NOMO-1 treated with dmso at 0.1 percent for 144 hours (cell line): ENCODE data around the gene PSMB11.

Experiments
- DNase-seq: peaks from one replicate; lab custom pipeline; 2025; ENCODE audit not compliant: unreplicated experiment; lab: John Stamatoyannopoulos, UW

PSMB11 gene

DNA sequence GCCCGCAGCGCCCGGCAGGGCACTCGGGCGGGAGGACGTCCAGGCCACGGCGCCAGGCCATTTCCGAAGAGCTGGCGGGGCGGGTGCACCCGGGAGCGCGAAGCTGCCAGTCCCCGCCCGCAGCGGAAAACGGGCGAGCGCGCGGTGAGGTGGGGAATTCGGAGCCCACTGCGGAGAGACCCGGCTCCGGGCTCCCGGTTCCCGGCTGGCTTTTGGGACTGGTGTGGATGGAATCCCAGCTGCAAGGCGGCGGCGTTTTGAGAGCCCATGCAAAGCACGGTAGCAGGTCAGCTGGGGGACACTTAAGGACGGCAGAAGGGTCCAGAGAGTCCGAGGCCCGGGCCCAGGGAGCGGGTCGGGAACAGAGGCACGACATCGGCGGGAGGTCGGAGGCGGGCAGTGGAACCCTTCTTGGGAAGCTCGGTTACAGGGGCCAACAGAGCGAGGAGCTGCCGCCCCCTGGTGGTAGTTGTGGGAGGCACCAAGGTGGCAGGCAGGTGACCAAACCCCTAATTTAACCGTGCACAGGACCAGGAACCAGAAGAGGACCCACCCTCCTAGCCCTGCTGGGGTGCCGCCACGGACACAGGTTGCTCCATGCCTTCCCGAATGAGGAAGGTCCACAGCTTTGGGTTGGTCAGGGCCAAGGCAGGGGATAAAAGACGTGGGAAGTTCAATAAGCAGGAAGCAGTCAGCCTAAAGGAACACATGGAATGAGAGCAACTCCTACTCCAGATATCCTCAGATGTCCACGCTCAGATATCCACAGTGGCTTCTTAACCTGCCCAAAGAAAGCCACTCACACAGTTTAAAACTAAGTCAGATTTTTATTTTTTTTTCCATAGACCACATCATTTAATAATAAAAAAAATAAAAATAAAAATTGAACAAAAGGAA lies 16.0 kb downstream of the PSMB11 start:
- no peak for DNase-seq

DNA sequence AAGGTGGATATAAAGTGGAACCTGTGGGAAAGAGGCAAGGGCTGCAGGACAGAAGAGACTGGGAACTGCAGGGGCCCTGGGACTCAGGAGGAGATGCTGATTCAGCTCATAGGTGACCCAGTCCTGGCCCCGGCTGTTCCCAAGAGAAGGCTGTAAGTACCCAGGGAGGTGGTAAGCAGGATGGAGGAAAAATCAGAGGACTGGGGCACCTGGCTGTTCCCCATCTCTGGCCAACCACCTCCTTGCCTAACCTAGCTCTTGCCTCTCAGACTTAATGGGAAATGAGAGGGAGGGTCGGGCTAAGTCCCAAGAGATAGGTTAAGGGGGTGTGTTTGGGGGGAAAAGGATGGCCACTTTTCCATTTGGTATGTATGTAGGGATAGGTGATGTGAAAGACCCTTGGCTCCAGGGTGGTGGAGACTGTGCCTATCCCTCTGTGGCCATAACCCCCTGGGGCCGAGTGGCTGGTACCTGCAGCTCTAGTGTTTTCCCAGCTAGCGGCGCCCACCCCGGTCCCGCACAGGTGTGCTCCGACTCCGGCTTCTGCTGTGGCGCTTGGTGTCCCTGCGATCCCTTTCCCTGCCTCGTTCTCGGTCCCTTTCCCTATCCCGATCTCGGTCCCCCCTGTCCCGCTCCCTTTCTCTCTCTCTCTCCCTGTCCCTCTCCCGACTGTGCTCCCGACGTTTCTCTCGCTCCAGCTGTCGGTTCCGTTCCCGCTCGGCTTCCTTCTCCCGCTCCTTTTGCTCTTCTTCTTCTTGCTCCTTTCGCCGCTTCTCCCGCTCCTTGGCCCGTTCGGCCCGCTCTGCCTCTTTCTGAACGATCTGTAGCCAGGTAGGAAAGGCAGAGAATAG lies 16.9 kb downstream of the PSMB11 start:
- DNase-seq, result no peak

DNA sequence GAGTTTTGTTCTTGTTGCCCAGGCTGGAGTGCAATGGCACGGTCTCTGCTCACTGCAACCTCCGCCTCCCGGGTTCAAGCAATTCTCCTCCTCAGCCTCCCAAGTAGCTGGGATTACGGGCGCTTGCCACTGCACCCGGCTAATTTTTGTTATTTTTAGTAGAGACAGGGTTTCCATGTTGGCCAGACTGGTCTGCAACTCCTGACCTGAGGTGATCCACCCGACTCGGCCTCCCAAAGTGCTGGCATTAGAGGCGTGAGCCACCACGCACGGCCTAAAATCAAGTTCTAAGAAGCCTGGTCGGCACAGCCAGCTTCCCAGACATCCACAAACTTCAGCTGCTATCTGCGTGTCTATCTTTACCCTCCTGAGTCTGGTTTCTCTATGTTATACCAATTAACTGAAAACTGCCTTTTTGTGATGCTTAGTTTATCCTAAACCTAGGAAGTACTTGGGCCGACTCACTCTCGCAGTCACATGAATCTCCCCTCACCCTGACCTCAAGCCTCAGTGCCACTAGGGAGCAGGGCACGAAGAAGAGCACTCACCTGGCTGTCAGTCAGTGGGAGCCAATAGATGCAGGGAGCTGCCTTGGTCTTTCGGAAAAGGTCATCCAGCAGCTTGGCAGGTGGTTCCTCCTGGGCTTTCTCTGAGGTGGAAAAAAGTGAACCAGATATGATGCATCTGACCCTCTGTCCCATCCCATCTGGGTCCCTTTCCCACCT lies 18.7 kb downstream of the PSMB11 start:
- no peak for DNase-seq

DNA sequence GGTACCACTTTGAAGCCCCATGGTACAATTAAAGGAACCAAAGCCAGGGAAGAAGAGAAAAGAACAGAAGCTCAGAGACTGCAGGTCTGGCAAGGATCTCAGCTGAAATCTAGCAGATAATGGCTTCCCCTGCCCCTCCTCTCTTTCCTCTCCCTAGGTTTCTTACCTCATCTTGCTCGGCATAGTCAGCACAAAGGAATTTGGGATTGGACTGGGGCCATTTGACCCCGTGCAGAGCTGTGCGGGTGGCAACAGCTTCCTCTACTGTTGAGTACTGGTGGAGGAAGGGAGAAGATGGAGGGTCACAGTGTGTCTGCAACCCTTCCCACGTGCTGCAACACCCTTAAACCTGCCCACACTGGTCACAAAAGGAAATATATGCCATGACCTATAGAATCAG lies 20.0 kb downstream of the PSMB11 start:
- no peak for DNase-seq

DNA sequence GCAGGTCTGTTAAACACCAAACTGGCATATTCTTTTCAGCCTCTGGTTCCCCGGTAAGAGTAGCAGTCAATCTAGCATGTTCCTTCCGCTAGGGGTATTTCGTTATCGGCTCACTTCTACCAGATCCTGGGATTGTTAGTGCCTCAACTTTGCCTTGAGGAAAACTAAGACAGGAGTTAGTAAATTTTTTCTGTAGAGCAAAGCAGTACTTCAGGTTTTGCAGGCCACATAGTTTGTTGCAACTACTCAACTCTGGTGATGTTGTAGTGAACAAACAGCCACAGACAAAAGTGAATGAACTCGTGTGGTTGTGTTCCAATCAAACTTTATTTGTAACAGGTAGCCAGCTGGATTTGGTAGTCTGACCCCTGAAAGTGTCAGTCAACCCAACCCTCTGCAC lies 21.6 kb downstream of the PSMB11 start:
- no peak for DNase-seq

DNA sequence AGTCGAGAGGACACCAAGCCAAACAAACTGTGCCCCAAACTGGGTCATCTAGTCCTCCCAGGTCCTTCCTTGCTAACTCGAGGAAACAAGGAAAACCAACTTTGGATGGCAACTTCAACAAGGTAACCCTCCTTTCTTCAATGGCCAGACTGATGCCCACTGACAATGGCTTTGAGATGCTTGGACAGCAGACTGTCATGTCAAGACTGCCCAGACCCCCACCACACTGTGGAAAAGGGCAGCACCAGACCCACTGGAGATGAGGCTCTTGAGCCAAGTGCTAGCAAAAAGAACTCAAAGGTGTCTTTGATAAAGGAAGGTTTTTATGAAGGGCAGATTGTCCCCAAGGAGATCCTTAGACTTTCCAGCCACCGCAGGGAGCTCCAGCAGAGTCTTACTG lies 24.4 kb downstream of the PSMB11 start:
- DNase-seq, result no peak

DNA sequence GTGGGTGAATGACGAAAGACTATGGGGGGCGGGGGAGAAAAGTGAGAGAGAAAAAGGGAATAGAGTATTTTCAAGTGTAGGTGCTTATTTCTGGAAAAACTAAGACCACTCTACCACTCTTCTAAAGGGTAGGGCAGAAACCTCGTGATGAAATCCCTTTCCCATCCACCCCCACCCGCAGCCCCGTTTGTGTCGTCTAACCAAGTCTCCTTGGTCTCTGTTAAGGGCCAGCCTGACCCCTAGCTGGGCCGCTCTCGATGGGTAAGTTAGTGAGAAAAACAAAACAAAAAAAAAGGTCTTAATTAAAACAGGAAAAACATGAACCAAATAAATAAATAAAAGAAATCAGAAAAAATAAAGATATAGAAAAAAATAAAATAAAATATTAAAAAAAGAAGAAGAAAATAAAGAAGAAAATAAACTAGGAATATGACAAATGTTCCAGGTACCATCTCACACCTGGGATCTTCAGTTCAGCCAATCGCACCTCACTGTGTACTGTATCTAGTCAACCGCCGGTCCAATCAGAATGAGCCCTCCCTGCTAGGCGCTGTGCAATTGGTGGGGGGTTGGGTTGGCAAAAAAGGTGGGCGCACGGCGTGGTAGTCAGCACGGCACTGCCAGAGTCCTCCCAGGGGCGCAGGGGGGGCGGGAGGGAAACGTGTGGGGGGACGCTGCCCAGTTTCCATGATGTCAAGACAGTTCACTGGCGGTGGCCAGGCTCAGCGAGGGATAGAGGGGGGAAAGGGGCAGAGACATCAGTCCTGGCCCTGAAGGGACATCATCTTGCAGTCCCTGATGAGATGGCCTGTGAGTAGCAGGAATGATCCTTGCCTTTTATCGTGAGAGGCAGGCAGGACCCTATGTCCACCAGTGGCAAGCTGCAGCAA lies 25.1 kb downstream of the PSMB11 start:
- DNase-seq, result no peak

DNA sequence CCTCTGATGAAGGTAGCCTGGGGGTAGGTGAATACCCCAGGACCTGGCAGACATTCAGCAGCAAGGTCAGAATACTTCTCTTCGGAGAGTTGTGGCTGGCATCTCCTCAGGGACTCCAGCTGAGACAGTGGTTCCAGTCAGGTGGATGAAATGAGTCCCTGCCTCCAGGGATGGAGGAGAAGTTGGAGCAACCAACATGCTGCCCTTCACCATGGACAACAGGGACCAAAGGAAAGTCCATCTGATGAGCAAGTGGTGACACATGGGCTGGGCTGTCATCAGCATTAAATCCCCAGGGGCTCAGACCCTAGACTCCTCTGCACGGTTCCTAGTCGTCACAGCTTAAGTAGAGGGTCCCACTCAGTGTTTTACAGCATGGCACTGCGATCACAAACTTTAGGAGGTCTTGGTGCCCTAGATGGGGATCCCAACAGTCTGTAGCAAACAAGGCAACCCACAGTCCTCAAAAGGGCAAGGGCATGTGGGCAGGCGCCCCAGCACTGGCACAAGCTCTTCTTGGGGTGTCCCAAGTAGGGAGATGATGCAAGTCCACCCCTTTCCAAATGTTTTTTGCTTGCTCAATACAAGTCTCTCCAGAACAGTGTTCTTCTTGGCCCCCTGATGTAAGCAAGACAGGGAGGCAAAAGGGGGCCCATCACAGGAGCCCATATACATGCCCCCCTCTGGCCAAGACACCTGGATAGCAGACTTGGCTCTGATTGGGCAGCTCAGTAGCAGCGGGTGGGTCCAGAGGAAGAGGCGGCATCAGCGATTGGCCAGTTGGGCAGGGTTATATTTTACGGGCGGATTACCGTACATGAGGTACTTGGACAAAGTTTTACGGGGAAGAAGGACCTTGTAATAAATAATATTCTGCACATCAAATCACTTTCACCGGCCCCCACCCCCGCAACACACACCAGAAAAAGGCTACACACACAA lies 26.1 kb downstream of the PSMB11 start:
- DNase-seq, result no peak

DNA sequence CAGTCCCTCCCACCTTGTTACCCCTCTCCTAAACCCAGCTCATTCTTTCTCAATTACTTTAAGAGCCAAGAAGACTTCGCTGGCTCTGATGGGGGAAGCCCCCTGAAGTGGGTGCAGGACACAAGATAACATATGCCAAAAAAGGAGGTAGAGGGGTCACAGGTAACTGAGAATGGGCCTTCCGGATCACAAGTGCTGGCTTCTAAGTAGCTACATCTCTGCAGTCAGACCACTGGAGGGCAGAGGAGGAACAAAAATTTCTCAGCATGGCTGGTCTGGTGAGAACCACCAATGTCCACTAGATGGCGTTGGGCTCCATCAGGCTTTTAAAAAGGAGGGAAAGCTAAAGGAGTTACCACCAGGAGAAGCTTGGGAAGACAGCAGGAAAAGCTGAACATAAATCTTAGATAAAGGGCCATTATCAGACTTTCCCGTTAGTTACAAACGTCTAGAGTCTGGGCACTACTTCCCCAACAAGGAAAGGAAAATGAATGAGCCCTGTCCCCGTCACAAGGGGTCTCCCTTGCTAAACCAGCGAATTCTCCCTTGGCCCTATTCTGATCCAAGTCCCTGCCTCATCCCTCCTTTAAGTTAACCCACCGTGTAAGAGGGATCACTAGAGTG lies 26.9 kb downstream of the PSMB11 start:
- DNase-seq, result no peak

DNA sequence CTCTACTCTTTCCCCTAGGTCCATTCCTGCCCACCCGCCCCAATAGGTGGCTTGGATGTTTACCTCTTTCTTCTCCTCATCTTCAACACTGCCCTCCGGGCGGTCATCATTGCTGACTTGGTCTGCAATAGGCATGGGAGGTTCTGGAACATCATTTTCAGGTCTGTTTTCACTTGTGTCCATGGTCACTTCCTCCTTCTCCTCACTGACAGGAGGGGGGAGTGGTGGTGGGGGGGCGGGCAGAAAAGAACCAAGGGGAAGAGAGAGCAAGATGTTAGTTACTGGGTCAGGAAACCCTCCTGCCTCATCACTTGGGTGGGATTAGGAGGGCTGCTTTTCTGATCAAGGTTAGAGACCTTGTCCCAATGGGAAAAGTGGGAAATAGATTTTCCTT lies 27.4 kb downstream of the PSMB11 start:
- no peak for DNase-seq

DNA sequence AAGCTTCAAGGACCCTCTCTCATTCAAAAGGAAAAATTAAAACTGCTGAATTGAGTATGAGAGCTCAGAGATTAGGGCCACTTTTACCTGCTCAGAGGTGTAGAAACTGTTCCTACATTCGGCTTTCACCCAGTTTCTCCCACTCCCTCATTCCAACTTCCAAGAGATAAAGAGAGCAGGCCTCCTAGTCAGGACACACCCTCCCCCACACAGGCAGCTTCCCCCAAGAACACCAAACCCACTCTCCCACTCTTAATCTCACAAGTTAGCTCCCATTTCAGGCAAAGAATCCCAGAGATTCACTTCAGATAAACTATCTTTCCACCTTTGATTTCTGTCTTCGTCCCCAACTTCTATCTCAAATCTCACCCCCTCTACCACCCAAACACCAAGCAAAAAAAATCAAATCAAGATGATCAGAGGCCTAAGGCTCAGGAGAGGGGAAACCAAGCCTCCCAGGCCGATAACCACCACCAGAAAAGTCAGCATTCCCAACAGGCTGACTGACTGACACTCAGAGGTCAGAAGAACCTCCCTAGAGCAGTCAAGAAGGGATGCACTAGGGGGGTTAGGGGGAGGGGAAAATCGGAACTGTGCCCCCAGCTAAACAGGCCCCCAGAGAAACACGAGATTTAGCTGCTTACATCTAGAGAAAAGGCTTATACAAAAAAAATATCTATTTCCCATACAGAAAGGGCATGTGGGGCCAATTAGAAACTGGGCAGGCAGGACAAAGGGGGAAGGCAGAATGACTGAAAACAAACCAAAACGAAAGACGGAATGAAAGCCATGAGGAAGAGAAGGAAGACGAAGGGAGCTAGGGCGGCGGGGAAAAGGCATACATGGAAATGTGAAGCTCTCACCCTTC lies 28.5 kb downstream of the PSMB11 start:
- DNase-seq, result no peak

DNA sequence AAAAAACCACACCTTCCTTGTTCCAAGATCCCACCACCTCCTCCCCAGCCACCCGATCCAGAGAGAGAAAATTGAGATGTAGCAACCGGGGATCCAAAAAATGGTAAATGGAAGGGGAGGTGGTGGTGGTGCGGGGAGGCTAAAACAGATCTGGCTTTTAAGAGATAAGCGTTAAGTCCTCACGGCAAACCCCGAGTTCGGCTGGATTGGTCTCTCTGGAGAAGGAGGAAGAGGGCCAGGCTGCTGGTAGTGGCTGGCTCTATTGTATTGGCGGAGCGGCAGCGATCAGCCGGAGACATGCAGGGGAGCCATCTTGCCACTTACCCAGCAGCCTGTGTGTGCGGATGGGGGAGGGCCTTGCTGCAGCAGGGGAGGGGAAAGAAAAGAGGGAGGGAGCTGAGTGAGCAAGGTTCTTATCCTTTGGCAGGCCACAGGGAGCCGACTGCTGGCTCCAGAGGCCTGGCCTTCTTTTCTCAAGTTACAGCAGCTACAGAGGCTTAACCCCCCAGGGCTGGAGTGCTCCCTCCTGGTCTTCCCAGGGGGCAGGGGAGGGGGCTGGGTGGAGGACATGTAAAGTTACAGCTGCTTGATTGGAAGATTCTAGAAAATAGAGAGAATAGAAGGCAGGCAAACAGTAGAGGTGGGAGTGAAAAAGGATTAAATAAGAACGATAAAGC lies 29.4 kb downstream of the PSMB11 start:
- no peak for DNase-seq

DNA sequence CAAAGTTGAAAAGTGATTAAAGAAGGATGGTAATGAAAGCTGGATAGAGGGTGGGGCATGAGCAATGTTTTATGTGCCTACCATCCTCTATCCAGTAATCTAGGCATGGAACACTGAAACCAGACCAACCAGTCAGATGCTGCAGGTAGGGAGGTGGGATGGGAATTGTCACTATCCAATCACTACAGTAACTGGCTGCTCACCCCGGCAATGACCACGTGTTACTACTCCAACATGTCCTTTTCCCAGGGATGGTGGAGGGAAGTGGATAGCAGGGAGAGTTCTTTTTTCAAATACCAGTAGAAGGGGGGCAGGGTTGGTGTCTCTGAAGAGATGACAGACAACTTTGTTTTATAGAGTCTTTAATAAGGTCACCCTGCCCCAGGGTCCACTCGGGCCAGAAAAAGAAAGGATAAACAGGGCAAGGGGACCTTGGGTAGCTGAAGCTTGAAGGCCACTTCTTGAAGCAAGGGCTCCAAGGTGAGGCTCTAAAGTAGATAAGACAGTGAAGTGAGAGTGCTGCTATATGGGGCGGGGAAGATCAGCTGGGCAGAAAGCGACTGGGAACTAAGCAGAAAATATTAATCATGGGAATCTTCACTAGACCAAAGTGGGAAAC lies 30.0 kb downstream of the PSMB11 start:
- no peak for DNase-seq

DNA sequence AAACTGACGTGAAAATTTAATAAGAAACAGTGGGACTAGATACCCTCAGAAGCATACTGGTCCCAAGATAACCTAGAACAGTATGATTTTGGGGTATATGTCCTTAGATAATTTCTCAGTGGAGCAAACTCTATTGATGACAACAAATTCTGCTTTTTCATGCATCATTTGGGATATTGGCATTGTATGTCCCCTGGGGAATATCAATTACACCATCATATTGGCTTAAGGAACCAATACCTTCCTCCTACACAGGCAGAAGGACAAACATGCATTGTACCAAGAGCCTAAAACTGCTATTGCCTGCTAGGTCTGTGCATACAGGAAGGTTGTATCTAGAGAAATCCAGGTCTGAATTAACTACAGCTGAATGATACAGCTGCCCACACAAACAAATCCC lies 32.9 kb downstream of the PSMB11 start:
- DNase-seq, result no peak

DNA sequence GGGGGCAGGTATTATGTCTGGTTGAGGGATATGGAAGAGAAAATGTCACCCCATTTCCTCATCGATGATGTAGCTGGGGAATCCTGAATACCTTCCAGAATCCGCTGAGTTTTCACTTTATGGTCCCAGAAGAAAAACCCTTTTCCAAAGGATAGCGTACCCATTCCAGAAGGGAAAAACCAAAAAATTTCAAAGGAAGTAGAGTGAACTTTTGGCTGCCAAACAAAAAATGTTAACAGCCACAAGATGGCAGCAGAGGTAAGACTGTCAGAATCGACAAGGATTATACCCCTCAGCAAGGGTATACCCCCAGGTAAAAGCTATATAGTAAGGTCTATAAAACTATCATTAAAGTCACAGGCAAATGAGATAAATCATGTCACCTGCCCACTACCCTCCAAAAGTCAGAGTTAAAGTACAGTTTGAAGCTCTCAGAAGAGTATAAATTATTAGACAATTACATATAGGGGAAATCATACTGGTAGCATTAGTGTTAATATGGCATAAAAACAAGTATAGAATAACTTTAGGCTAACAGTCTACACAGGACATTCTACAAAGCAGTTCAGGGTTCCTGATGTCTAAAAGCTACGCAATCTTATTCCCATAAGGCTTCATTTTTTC lies 34.9 kb downstream of the PSMB11 start:
- no peak for DNase-seq

DNA sequence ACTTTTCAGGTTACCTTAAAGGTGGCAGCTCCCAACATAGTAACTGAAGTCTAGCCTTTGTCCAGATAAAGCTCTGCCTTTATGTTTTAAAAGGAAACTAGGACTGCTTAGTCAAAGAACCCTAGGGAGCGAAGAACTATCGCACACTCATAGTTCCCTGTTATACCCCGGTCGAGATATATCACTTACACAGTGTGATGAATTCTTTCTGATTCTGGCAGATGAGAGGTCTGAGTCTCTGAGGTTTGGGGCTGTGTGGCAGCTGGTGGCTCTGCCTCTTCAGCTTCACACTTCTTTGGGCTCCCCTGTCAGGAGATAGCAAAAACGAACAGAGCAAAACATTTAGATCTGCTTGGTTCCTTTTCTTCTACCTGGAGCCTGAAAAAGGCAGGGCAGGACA lies 36.0 kb downstream of the PSMB11 start:
- no peak for DNase-seq

DNA sequence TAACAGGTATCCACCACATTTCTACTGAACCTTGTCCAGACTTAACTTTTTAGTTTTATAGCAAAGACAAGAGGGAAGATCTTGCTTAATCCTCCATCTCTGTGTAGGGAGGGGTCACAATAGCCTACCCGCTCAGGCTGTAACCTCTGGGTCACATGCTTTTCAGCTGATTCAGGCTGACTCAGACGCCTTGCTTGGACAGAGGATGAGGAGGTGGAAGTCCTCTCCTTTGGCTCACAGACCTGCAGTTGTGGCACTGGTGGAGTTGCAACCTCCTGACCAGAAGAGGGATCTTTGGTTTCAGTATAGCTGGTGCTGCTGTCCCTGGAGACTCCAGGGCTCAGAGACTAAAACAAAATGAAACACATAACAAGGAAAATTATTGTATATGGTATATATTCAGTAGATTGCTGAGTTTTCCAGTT lies 36.7 kb downstream of the PSMB11 start:
- no peak for DNase-seq
